HG02884 (cell line): ENCODE measurements around the gene HIVEP3.

Experiments
- ATAC-seq: cut with Tn5 transposase; IDR thresholded peaks from one replicate; pipeline ENCODE4 v1.9.1; 2021; ENCODE audit warnings: mild to moderate bottlenecking, moderate library complexity; ENCODE audit not compliant: unreplicated experiment

HIVEP3 gene

DNA sequence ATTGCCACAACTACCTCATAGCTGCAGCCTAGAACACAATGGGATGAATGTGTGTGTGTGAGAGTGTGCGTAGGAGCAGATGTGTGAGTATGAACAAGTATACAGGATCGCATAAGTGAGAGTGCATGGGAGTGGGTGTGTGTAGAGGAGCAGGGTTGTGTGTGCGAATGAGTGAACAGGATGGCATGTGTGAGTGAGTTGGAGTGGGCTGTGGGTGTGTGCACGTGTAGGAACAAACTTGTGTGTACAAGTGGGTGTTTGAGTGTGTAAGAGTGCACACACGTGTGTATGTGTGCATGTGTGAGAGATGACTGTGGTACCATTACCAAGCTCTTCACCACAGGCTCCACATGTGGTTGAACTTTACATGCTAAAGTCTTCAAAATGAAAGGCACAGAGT lies 258.8 kb downstream of the HIVEP3 start:
- no peak for ATAC-seq

DNA sequence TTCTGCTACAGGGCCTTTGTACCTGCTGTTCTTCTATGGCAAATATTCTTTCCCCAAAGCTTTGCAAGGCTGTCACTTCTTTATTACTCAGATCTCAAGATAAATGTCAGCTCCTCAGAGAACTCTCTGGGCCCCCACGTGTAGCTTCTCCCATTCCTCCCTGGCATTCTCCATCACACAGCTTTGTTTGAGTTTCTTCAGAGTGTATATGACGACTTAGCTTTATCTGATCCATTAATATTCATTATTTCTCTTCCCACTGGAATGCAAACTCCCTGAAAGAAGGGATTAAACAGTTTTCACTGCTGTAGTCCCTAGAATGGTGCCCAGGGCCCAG lies 259.6 kb downstream of the HIVEP3 start:
- ATAC-seq = no peak

DNA sequence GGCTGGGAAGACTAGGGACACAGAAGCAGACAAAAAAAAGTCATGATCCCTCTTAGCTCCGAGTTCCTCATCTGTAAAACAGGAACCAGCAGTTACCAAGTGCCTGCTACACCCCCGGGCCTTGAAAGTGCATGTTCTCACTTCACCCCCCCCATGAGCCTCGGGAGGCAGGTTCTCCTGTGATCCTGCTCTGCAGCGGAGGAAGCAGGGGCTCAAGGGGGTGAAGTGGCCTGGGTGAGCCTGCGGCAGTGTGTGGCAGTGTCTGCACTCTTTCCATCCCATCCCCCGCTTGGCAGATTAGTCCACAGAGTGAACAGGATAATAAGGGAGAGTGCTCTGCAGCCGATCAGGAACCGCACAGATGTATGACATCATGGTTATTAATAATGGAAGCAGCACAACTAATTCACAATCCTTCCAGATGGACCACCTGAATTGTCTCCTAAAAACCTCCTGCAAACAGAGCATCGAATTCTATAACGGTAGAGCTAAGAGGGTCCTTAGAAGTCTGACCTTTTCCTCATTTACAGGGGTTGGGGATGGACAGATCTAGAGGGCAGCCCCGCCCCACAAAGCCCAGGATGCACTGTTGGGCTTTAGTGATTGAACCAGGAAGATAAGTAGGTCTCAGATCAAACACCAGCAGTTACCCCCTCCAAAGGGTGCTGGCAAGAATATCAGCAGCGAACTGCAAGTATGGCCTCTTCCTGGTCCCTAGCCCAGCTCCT lies 260.1 kb downstream of the HIVEP3 start:
- ATAC-seq = no peak

DNA sequence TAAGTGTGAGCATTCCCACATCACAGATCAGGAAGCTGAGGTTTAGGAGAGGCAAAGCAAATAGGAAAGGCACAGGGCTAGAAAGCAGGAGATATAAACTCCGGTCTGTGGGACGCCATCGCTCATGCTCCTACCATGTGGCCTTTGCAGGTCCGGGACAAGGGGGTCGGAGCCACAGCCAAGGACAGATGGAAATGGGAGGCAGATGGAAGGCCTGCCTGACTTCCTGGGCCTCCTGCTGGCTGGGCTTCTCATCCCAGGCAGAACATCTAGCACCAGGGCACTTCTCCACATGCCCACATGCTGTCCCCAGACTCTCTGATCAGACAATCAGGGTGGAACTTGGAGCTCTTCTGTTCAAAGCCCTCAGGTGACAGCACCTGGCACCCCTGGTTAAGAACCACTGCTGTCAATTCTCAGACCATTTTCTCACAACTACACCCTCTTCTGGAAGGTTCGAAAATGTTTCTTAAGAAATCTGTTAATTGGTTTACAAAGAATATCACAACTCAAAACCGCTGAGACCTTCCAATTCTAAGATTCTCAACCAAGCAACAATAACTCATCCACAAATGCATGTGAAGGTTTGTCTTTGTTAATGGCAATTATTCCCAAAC lies 260.9 kb downstream of the HIVEP3 start:
- ATAC-seq = no peak

DNA sequence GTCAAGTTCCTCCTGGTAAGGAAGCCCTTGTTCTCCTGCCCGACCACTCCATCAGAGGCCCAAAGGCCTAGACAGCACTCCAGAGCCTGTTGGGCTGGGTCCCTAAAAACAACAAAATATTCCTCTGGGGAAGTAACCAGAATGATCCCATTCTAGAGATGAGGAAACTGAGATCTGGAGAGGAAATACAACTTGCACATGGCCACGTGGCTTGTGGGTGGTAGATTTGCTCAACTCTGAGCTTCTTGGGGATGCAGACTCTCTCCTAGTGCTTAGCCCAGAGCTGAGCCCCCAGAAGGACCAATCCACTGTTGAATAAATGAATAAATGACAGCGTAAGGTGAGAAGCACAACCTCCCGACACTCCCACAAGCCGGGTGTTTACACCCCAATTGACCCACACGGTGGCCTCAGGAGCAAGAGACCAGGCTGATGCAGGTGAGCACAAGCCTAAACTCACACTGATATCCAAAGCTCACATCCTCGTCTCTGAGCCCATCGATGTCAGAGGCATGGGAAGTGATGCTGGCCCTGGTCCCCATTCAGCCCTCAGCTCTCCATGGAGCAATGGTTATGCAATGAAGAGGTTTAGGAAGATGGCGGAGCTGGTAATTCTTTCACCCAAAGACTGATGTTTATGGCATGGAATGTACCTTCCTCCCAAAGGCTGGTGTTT lies 261.8 kb downstream of the HIVEP3 start:
- ATAC-seq = no peak

DNA sequence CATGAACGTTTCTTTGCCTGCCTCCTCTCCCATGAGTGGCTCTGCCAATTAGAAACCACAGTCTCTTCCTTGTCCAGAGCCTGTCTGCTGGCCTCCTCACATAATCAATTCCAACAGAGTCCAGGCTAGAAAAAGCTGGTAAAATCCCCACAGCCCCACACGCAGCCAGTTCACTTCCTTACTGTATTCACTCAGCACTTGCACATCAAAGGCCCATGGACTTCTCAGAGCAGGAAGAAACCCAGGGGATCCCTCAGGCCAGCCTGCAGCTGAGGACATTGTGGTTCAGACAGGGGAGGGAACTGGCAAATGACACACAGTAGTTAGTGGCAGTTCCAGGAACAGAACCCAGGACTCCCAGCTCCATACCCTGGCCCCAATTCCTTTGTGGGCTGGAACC lies 262.7 kb downstream of the HIVEP3 start:
- ATAC-seq = no peak

DNA sequence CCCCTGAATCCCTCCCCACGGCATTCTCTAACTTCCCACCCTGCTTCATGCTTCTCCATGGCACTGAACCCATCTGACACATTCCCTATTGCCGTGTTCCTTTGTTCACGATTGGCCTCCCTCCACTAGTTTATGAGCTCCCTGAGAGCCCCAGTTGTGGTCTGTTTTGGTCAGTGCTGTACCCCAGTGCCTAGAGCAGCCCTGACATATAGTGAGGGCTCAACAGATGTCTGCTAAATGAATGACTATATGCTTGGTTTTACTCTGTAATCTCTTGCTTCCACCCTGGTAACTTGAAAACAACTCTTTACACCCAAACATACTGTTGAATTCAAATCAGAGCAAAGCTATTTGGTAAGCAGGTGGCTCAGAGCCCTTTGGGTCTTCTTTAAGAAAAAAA lies 263.1 kb downstream of the HIVEP3 start:
- ATAC-seq = no peak

DNA sequence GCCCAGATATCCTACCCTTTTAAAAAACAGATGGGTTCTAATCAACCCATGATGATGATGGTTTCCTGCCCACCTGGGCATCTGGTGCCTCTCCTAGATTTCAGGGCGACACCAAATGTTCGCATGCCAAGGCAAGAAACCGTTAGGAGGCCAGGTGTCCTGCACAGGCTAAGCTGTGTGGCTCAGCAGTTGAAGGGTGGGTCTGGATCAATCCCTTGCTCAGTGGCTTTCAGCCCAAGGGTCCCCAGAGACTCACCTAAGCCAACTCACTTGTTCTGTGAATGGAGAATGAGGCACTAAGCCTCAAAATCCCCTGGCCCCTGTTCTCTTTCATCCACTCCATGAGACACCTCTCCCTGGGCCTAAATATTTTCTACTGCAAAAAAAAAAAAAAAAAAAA lies 265.1 kb downstream of the HIVEP3 start:
- ATAC-seq = no peak

DNA sequence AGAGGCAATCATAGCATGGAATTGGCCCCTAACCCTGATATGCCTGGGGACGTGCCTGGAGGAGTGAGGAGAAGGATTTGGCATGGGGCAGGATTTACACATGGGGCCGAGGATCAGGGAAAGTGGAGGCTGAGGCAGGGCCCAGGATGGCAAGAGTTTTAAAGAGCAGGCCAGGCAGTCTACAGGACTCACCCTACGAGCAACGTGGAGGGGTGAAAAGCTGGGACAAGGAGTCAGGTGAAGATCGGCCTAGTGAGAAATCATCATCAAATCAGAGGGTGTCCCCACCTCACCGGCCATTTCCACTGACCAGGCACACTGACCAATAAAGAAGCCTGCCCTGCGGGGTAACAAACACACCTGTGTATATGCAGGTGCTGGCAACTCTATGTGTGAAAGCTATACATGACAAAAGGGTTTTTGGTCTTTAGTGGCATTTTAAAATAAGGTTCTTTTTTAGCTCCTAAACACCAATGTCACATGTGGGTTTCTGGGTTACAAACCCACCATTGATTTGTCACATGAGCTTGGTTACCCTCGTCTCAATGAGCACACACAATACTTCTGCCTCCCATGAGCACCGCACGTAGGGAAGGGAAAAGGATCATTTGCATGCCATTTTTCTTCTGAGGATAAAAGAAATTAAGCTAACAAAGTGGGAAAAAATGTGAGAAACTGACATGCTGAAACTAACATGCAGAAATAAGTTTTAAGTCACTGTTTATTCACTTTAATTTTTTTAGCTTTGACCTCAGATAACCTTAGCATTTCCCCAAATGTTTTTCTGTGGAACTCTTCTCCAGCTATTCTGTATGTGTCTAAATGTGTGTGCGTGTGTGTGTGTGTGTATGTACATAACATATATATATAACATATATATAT lies 266.1 kb downstream of the HIVEP3 start:
- no peak for ATAC-seq

DNA sequence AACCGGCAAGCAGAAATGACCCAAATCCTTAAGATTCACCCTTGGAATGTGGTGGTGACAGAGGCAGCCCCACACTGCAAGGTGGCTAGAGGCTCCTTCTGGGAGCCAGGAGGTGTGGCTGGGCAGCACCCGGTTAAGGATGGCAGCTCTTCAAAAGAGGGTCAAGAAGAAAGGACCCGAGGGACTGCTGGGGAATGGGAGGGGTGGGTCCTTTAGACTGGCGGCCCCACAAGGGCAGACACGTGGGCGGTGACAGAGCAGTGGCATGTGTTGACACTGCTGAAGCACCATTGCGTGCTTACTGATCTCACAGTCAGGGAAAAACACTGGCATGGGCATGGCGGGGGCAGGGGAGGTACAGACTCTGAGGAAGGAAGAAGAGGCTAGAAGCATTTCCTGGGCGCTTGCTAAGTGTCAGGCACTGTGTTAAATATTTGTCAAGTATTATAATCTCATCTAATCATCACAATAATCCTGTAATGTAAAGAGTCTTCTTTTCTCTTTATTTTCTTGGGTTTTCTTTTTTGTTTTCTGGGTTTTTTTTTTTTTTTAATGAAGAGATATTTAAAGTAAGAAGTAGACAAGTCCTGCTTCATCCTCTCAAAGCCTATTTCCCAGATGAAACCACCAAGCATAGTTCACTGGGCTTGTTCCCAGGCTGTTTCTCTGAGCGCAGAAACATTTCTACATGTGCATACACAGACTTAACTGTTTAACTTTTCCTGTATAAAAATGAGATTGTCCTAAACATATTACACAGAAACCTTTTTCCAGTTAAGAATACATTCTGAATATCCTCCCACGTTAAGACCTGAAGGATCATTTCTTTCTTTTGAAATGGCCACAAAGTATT lies 268.5 kb downstream of the HIVEP3 start:
- no peak for ATAC-seq

DNA sequence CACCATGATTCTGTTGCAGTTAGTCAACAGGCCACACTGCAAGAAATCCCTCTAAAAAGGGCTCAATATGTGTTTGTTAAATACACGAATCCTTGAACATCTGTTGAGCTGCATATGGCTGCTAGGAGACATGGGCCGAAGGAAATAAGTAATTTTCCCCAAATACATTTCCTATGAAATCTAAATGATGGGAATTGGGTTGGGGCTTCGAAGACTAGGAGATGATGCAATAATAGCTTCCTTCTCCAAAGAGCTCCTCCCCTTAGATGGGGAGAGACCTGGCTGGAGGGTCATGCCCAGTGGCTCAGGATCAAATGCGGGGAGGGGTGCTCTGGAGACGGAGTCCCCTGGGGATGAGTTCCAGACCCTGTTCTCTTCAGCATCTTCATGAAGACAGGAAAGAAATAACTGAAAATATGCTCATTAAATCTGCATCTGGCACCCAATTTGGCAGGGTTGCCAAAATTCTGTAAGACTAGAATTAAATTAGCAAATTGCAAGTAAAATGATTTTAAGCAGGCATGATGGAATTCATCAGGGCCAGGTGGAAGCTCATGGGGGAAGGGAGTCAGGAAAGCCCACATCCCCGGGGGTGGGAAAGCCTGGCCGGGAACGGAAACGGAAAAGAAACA lies 269.2 kb downstream of the HIVEP3 start:
- no peak for ATAC-seq

DNA sequence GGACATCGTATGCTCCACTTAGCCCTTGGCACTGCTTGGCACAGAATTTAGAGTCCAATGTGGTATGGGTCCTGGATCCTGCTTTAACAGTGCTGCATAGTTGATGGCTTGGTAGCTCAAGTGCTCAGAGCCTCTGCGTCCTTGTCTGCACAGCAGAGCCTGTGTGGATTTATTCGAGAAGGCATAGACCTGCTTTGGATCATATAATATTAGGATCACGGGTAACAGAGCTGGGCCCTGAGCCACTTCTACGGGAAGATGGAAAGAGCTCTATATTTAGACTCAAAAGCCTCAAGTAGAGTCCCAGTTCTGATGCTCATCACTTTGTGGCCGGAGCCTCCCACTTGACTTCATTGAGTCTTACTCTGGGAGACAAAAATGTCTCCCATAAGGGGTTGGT lies 269.9 kb downstream of the HIVEP3 start:
- ATAC-seq = no peak

DNA sequence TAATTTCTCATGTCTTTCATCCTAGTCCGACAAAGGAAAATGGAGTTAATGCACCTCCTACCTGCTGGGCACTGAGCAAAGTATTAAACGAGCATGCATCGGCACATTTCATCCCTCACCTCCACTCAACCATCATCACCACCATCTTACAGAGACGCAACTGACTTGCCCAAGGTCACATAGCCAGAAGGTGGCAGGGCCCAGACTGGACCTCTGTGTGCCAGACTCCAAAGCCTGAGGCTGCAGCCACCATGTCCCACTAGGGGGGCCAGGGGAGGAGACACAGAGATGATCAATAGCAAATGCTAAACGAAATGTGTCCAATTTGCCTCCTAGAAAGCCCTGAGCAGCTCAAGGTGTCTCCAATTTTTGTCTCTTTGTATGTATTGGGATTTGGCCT lies 270.5 kb downstream of the HIVEP3 start:
- ATAC-seq = no peak

DNA sequence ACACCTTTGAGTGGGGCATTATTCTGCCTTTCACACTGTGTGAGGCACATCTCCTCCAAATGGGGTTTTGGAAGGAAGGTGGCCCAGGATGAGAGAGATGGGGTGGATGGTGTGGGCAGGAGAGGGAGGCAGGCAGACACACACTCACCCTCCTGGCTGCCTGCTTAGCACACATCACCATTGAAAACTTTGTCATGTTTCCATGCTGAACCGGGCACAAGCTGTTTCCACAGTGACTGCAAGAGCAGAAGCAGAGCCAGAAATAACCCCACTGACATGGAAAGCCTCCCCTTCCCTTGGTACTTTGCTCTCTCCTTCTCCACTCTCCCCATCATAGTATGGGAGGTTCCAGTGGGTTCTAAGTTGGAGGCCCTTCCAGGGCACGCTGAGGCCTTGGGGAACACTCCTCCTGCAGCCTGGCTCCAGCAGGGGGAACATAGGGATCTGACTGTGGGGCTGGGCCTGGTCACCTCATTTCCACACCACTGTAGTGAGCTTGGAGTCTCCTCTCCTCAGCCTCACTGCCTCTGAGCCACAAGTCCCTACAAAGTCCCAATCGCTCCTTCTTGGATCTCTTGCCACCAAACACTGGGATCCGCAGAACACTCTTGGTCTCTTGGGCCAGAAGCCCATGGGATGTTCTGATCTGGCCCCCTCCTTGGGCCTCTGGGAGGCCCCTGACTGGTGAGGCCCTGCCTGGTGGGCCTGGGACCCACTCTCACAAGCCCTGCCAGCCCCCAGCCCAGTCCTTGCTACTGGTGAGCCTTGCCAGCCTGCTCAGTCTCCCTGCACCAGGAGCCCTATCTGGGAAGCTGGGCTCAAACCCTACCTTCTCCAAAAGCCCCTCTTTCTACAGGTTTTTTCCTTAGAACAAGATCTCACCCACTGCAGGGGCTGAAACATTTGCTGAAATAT lies 271.2 kb downstream of the HIVEP3 start:
- no peak for ATAC-seq

DNA sequence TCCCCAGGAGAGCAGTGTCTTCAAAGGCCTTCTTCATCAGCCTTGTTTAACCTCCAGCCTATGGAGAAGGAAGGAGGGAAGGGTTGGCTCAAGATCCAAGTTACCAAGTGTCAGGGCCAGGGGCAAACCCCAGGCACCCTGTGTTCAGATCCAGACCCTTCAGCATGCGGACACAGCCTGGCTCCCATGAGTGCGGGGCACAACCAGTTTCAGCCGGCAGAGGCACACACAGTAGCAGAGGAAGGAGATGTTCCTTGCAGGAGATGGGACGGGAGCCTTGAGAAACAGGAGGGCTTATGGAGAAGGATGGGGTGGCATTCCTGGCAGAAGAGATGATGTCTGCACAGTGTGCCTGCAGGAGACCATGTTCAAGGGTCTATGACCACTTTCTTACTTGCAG lies 272.5 kb downstream of the HIVEP3 start:
- no peak for ATAC-seq

DNA sequence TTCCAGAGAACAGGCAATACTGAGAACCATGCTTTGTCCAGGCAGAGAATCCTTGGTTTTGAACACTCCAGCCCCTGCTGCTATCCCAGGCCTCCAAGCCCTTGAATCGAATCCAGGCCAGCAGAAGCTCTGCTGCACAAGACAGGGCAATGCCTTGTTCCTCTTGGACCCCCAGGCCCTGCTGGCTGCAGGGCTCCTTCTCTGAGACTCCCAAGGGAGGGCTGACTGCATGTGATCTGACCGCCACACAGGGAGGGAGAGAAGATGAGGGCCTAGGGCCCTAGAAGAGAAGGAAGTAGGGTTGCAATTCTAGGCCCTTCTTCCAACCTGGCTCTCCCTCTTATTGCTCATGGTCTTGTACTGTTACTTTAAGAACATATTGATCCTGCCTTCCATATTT lies 273.7 kb downstream of the HIVEP3 start:
- no peak for ATAC-seq

DNA sequence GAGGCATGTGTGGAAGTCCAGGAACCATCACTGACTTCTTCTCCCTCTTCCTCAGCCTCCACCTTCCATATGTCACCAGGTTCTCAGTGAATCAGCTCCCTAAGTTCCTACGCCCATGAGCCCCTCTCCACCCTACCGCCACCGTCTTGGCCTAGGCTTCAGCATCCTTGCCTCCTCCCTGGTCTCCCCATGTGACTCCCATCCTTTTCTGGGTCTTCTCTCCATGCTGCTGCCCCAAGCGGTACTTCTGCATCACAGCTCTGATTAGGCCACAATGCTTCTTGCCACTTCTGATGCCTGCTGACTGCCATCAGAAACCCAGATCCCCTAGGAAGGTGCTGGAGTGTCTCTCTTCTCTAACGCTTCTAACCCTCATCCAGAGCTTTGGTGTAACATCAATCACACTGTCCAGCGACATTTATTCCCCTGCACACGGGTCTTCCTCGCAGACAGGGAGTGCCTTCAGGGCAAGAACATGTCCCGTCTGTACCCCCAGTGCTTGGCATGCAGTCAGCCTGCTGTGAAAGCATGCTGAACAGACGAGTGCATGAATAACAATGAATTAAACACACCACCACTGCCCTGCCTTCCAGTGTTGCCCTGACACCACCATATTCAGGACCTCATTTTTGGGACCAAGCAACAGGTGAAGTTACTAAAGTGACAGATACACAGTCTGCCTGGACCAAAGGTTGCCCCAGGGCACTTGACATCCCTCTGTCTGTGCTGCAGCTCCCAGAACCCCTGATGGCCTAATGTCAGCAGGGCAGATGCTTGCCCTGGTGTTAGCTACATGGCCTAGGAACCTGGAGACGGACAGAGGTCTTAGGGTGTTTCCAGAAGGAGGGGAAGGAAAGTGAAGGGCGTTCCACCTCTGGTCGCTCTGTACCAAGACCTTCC lies 275.6 kb downstream of the HIVEP3 start:
- no peak for ATAC-seq

DNA sequence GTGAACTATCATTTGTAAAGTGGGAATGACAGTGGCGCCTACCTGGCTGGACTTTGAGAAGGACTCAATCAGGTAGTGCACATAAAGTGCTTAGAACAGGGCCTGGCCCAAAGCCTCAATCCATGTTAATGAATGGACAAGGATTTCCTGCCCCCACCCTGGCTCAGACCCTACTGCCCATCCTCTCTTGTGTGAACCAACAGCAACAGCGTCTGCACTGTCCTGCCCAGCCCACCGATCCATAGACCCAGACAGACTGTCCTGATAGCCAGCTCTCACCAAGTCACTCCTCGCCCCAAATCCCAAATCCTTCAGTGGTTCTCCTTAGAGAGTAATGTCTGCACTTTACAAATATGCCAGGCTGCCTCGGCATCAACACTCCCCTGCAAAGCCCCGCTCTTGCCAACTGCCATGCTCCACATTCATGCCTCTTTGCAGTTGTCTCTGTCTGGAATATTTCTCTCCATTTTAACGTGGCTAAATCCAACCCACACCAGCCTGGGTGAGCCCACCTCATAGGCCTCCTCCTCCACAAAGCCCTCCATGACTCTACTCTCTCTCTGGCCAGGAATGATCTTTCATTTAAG lies 276.7 kb downstream of the HIVEP3 start:
- ATAC-seq = no peak
